Subcutaneous abdominal adipose tissue (tissue), 5 donors: ENCODE results near the gene PPP1R3E.

Source experiments
- H3K27ac ChIP-seq: one replicate; pipeline ENCODE4 v1.7.0; 2013; ENCODE audit warnings: low read depth, mild to moderate bottlenecking, inconsistent platforms, low read length, moderate library complexity
- H3K27me3 ChIP-seq, 5 donors: one replicate each; pipeline ENCODE4 v1.7.0; 2013; ENCODE audit warnings: low read length in 5 of 5, inconsistent platforms in 1 of 5; ENCODE audit not compliant: control insufficient read depth in 5 of 5, insufficient read depth in 4 of 5
- H3K36me3 ChIP-seq, 5 donors: one replicate each; pipeline ENCODE4 v1.7.0; 2013; ENCODE audit warnings: low read length in 5 of 5; ENCODE audit not compliant: control insufficient read depth in 5 of 5, insufficient read depth in 5 of 5
- H3K4me1 ChIP-seq, 5 donors: one replicate each; pipeline ENCODE4 v1.7.0; 2013; ENCODE audit warnings: low read length in 5 of 5, mild to moderate bottlenecking in 3 of 5, moderate library complexity in 1 of 5; ENCODE audit not compliant: control insufficient read depth in 5 of 5, insufficient read depth in 5 of 5
- H3K4me3 ChIP-seq, 5 donors: one replicate each; pipeline ENCODE4 v1.7.0; 2013; ENCODE audit warnings: low read length in 5 of 5, low read depth in 1 of 5
- H3K9ac ChIP-seq, 5 donors: one replicate each; pipeline ENCODE4 v1.7.0; 2013; ENCODE audit warnings: low read length in 5 of 5, mild to moderate bottlenecking in 4 of 5, moderate library complexity in 3 of 5
- H3K9me3 ChIP-seq, 5 donors: one replicate each; pipeline ENCODE4 v1.7.0; 2013; ENCODE audit warnings: low read length in 5 of 5; ENCODE audit not compliant: control insufficient read depth in 5 of 5
- donor health status: healthy.
- donor health status: healthy.
- donor health status: healthy.
- donor health status: healthy.
- donor health status: healthy.

The PPP1R3E gene

DNA sequence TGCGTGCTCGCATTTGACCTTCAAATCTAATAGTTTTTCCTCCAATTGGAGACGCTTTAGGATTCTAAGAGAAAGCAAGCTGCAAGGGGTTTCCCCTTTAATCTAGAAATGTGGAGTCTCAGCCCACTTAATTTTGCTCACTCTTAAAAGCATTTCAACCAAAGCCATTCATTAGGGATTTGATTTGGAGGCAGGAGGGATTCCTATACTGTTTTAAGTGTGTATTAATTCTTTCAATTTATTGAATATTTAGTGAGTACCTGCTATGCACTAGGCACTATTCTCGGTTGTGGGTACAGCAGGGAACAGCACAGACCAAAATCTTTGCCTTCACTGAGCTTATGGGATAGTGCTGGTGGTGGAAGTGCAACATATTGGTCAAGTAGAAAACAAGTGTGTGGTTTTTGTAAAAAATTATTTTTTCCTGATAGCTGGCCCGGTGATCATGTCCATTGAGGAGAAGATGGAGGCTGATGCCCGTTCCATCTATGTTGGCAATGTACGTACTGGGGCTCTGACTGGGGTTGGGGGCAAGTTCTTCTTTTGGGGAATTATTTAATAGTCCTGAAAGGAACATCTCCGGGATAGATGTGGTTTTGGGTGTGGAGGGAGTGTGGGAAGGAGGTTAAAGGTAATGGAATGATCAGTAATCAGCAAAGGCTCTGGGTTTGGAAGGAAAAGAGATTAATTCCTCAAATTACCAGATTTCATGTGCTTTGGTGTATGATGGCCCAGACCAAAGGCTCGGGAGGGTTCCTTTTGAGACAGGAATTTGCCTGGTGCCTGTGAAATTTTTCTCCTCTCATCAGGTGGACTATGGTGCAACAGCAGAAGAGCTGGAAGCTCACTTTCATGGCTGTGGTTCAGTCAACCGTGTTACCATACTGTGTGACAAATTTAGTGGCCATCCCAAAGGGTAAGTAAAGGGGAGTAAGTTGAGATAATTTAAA is 20.2 kb upstream of the PPP1R3E start:
- Histone ChIP-seq H3K27me3 (peaks cover 0 to 2% (median 0%) of the 10 kb centered on the region in 5 donors), H3K36me3 (peaks cover 15 to 29% (median 24%) of the 10 kb centered on the region in 5 donors), H3K9ac (peak overlapping the region; percentile 76 to 93 (median 82)), H3K4me3 (peak overlapping the region; percentile 80 to 93 (median 81)), H3K4me1 (peaks cover 2 to 25% (median 24%) of the 10 kb centered on the region in 5 donors), H3K9me3 (no peaks in the 10 kb centered on the region), H3K27ac (peak overlapping the region; percentile 81)

DNA sequence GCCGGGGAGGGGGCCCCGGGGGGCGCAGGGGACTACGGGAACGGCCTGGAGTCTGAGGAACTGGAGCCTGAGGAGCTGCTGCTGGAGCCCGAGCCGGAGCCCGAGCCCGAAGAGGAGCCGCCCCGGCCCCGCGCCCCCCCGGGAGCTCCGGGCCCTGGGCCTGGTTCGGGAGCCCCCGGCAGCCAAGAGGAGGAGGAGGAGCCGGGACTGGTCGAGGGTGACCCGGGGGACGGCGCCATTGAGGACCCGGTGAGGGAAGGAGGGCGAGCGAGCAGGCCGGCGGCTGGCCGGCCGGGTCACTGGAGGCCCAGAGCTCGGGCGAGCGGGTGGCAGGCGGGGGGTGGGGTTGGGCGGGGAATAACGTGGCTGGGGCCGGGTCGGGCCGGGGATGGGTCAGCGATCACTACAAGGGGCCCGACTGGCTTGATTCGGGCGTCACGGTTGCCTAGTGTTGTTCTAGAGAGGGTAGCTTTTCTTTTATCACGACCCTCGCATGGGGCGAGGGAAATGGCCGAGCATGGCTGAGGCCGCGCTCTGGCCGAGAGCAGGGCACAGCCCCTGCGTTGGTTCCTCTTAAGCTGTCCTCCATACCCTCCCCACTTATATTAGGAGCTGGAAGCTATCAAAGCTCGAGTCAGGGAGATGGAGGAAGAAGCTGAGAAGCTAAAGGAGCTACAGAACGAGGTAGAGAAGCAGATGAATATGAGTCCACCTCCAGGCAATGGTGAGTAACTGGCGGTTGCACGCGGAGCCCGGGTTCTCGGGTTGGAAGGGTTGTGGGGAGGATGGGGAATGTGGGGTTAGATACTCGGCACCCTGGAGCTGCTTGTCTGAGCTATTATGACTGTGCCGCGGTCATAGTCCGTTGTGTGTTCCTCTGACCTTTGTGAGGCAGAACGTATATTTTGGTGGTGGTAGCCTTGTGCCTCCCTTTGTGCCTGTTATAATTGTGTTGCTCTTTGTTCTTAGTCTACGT is 19.2 kb upstream of the PPP1R3E start:
- peak overlapping the region; percentile 80 to 93 (median 81) for H3K4me3 ChIP-seq
- peaks cover 0 to 2% (median 0%) of the 10 kb centered on the region in 5 donors for H3K27me3 ChIP-seq
- H3K36me3 ChIP-seq, result peaks cover 15 to 31% (median 24%) of the 10 kb centered on the region in 5 donors
- peak overlapping the region; percentile 76 to 93 (median 82) for H3K9ac ChIP-seq
- H3K4me1 ChIP-seq, result peaks cover 2 to 25% (median 24%) of the 10 kb centered on the region in 5 donors
- H3K27ac ChIP-seq, result peak overlapping the region; percentile 81
- no peaks in the 10 kb centered on the region for H3K9me3 ChIP-seq

DNA sequence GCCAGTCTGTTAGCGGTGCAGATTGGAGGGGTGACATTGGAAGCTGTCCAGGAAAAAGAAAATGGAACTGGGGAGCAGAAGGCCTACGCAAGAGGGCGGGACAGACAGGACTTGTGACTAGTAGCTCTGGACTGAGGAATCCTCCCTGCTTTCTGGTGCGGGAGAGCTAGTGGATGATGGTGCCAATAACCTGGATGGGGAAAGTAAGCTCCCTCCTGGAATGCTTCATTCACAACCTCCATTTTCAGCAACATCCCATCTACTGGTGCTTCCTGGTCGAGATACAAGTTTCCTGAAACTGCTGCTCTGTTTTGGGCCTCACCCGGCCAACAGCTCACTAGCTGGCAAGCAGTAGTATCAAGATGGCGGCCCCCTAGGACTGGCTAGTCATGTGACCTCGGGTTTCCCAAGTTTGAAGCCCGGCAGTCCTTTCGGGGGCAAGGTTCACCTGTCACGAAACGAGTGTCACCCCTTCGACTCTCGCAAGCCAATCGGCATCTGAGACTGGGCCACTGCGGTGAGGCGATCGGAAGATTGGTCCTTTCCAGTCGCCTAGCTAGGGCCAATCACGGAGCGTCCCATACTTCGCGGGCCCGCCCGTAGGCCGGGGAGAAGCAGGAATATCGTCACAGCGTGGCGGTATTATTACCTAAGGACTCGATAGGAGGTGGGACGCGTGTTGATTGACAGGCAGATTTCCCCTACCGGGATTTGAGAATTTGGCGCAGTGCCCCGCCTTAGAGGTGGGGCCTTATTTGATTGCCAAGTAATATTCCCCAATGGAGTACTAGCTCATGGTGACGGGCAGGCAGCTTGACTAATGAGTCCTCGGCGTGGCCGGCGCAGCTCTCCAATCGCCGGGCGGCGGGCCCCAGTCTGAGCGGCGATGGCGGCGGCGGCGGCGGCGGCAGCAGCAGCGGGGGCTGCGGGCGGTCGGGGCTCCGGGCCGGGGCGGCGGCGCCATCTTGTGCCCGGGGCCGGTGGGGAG is 18.2 kb upstream of the PPP1R3E start, which contains the start of gene PABPN1:
Gene PABPN1 (plus strand): TSS at position 874 of the 988 bp plus-strand sequence. CDS start 13 bp downstream, at position 887.
- Histone ChIP-seq H3K4me3 (peak within 1 kb of the TSS; percentile 80 to 93 (median 81)), H3K36me3 (peaks cover 13 to 31% (median 24%) of the 10 kb centered on the region in 5 donors), H3K4me1 (peaks cover 2 to 25% (median 24%) of the 10 kb centered on the region in 5 donors), H3K27me3 (peaks cover 0 to 2% (median 0%) of the 10 kb centered on the region in 5 donors), H3K27ac (peak within 1 kb of the TSS; percentile 97), H3K9me3 (no peaks in the 10 kb centered on the region), H3K9ac (peak within 1 kb of the TSS; percentile 76 to 93 (median 82))

GRCh38 chr14:23319746-23320583 is 17.3 kb upstream of the PPP1R3E start:
- Histone ChIP-seq H3K9me3 (no peaks in the 10 kb centered on the region), H3K9ac (peak overlapping the region; percentile 7 to 82 (median 64)), H3K27ac (peak overlapping the region; percentile 97)

DNA sequence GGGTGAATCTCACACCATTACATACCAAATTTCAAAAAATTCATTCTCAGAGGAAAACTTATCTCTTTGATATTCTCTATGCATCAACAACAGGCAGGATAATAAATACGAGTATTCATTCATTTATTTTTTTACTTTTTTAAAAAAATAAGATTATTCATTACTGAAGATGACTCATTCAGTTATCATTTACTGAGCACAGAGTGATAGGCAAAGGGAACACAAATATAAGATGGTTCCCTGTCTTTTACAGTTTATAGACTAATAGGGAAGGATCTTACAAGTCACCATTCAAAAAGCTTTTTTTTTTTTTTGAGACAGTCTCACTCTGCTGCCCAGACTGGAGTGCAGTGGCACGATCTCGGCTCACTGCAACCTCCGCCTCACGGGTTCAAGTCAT is 13.6 kb upstream of the PPP1R3E start:
- H3K4me1 ChIP-seq, result peaks cover 0 to 10% (median 7%) of the 10 kb centered on the region in 5 donors
- no peak overlapping the region for H3K9ac ChIP-seq
- H3K27ac ChIP-seq, result no peak overlapping the region
- H3K9me3 ChIP-seq, result no peaks in the 10 kb centered on the region
- H3K4me3 ChIP-seq, result no peak overlapping the region
- peaks cover 0 to 2% (median 0%) of the 10 kb centered on the region in 5 donors for H3K27me3 ChIP-seq
- peaks cover 0 to 5% (median 5%) of the 10 kb centered on the region in 5 donors for H3K36me3 ChIP-seq

More at GRCh38 chr14:23319746-23320583, 17.3 kb upstream of the PPP1R3E start:
- H3K36me3 ChIP-seq, result peaks cover 13 to 23% (median 19%) of the 10 kb centered on the region in 5 donors
- H3K27me3 ChIP-seq, result peaks cover 0 to 2% (median 0%) of the 10 kb centered on the region in 5 donors
- peak overlapping the region; percentile 53 to 79 (median 69) for H3K4me3 ChIP-seq
- H3K4me1 ChIP-seq, result peaks cover 2 to 25% (median 24%) of the 10 kb centered on the region in 5 donors

GRCh38 chr14:23310546-23310945 is 7.9 kb upstream of the PPP1R3E start:
- Histone ChIP-seq H3K27ac (no peak overlapping the region), H3K4me1 (peaks cover 14 to 51% (median 47%) of the 10 kb centered on the region in 5 donors), H3K4me3 (no peak overlapping the region), H3K36me3 (peaks cover 5 to 30% (median 25%) of the 10 kb centered on the region in 5 donors), H3K9ac (peak overlapping the region in 1 of 5 donors; percentile 39), H3K9me3 (no peaks in the 10 kb centered on the region), H3K27me3 (no peaks in the 10 kb centered on the region)

DNA sequence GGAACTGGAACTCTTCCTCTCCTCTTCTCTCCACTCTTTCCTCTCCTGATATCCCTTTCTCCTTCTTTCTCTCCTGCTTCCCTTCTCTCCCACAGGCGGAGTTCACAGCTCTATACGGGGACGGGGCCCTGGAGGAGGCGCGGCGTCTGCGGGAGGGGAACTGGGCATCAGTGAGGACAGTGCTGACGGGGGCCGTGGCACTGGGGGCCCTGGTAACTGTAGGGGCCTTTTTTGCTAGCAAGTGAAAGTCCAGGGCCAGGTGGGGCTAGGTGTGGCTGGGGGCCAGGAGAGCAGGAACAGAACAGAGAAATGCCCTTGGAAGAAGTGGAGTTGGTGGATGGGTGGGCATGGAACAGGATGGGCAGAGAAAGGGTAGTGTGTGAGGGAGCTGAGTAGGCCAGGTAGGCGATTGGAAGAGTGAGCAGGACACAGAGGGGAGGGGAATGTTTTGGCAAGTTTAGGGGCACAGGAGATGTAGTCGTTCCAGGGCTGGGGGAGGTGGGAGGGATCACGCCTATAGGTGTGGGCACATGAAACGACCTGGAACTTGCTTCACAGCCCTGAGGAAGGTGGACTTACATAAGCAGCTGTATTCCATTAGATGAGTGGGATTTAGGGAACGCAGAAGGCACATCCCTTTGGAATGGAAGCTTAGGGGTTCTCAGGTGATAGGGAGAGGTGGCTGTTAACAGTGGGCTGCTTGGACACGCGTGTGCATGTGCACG is 6.2 kb upstream of the PPP1R3E start:
- no peaks in the 10 kb centered on the region for H3K27me3 ChIP-seq
- H3K9ac ChIP-seq, result peak overlapping the region in 3 of 5 donors; percentile 4 to 99 (median 24)
- no peaks in the 10 kb centered on the region for H3K9me3 ChIP-seq
- no peak overlapping the region for H3K27ac ChIP-seq
- H3K4me3 ChIP-seq, result peak overlapping the region in 1 of 5 donors; percentile 85
- peaks cover 14 to 54% (median 48%) of the 10 kb centered on the region in 5 donors for H3K4me1 ChIP-seq
- peaks cover 5 to 30% (median 25%) of the 10 kb centered on the region in 5 donors for H3K36me3 ChIP-seq
